Ovary (tissue), 9 donors: Measurements from ENCODE around the gene BTBD17. TPM values are rescaled to one million over a fixed set of nuclear protein-coding genes. Genes with fewer than 3 reads are reported as not detected.

ENCODE experiments used
- DNase-seq, 5 donors: peaks; one replicate each; pipeline ENCODE4 v3.0.0-alpha.2; 2019 to 2020
- H3K27ac ChIP-seq, 2 donors: fragments of 200-600 bp; one replicate each; pipeline versions ENCODE4 v1.5.1 to v1.8.0; 2019 to 2022
- H3K27me3 ChIP-seq: fragments of 200-600 bp; one replicate; pipeline ENCODE4 v1.8.0; 2022
- H3K36me3 ChIP-seq: fragments of 200-600 bp; sonication (generic); one replicate; pipeline ENCODE4 v1.5.1; 2019
- H3K4me1 ChIP-seq: one replicate; pipeline ENCODE4 v1.8.1; 2013; ENCODE audit warnings: mild to moderate bottlenecking, moderate library complexity; ENCODE audit not compliant: insufficient read depth
- H3K4me3 ChIP-seq: fragments of 200-600 bp; sonication (generic); one replicate; pipeline ENCODE4 v1.5.1; 2017
- H3K9me3 ChIP-seq, 2 donors: fragments of 200-600 bp in 1 of 2; sonication (generic) in 1 of 2; one replicate each; pipeline versions ENCODE4 v1.5.1 to v1.8.1; 2013 to 2019; ENCODE audit warnings: mild to moderate bottlenecking in 1 of 2, moderate library complexity in 1 of 2
- CTCF ChIP-seq, 3 donors: fragments of 450-650 bp in 2 of 3; fragments of 200-600 bp in 1 of 3; IDR thresholded peaks; one replicate each; pipeline versions ENCODE4 v1.5.1 to v1.8.0; 2016 to 2022; ENCODE audit warnings: antibody characterized with exemption in 3 of 3, mild to moderate bottlenecking in 1 of 3
- EP300 ChIP-seq: sonication (generic); formaldehyde crosslinking; IDR thresholded peaks from one replicate; pipeline ENCODE4 v1.6.1; 2017; ENCODE audit warnings: antibody characterized with exemption
- POLR2A ChIP-seq: fragments of 450-650 bp; IDR thresholded peaks from one replicate; pipeline ENCODE4 v1.6.1; 2017; ENCODE audit warnings: antibody characterized with exemption, mild to moderate bottlenecking, moderate library complexity
- WGBS, 3 donors: extraction: QIAGEN DNeasy Blood & Tissue Kit in 1 of 3; methylation state at CpG; one replicate each; pipeline versions ENCODE4 v1.1.5 to v1.1.7; 2013 to 2017; 5-methylcytosine and 5-hydroxymethylcytosine counted together
- intact Hi-C, 4 donors: fragments of 100-400 bp; cut with DNase I; formaldehyde crosslinking; loops; one replicate each; pipeline versions ENCODE4 v1.11.0 to v1.15.1; 2022 to 2023
- polyA plus RNA-seq, 2 donors: library from polyadenylated mRNA; stranded (reverse); fragments of 200-250 nt in 1 of 2; fragments of 350-450 nt in 1 of 2; fragmentation: Illumina TruSeq in 1 of 2; extraction: RNeasy Lipid Tissue Mini Kit (QIAGEN cat#74804) in 1 of 2; gene quantifications; one replicate each; pipeline ENCODE4 v1.2.3, GENCODE V29; 2013 to 2014
- total RNA-seq, 7 donors: library from RNA; depleted of rRNA in 2 of 7; stranded (reverse); fragments of >200 nt in 2 of 7; fragmentation: NEBNext Ultra II Directional in 3 of 7; extraction: Animal tissue kit (Norgen Biotek cat#: 25700) in 3 of 7; gene quantifications; one replicate each; pipeline versions ENCODE4 v1.1.0 to v1.2.4, GENCODE V29; 2016 to 2023
- donor health status: DM: no; HTN: no; CAD: no; lungs with moderate emphysema.
- donor health status: DM: no; HTN: no; CAD: no.
- donor health status: Bipolar disorder and iron deficiency.
- donor health status: DM: yes; HTN: yes; CAD: no.
- donor health status: DM: no; HTN: no; CAD: no.
- donor health status: DM: yes; HTN: yes; CAD: no.

BTBD17 gene
- total and polyA plus RNA-seq, 9 donors: not detected

- Histone ChIP-seq H3K27ac (no peak within 1 kb of the TSS), H3K4me1 (no peaks in the 10 kb centered on the region), H3K9me3 (no peaks in the 10 kb centered on the region), H3K4me3 (no peak within 1 kb of the TSS), H3K36me3 (no peaks in the 10 kb centered on the region), H3K27me3 (no peaks in the 10 kb centered on the region)
- intact Hi-C loops: no loop called here
- 75 to 79% (median 77%) methylated on average over 5 of the region's 5 CpGs for WGBS, 3 donors
- TF ChIP-seq EP300: no peak
- TF ChIP-seq POLR2A: no peak
- TF ChIP-seq CTCF (IDR thresholded peaks at IDR 0.05): no peak
- no peak for DNase-seq
Observed at GRCh38 chr17:74367206-74367605, 5.5 kb upstream of the BTBD17 start, which contains the start of gene GPR142. Gene GPR142 (plus strand): TSS chr17:74367506. CDS start chr17:74369541, 2,035 bp downstream.

GRCh38 chr17:74362810-74363498 lies 1.3 kb upstream of the BTBD17 start:
- Histone ChIP-seq H3K4me3 (no peak overlapping the region), H3K36me3 (no peaks in the 10 kb centered on the region), H3K27ac (no peak overlapping the region), H3K27me3 (no peaks in the 10 kb centered on the region), H3K9me3 (no peaks in the 10 kb centered on the region), H3K4me1 (no peaks in the 10 kb centered on the region)
- intact Hi-C loops: loop anchor here in 3 of 4 donors (5.0 kb wide), 2 partner anchors 151 to 166 kb away; partner anchors contain the start of gene TTYH2 (in 2 of the 3)
- WGBS, 3 donors: 46 to 58% (median 57%) methylated on average over 14 of the region's 14 CpGs
- no peak for DNase-seq
- TF ChIP-seq EP300: no peak
- TF ChIP-seq POLR2A: no peak
- TF ChIP-seq CTCF (IDR thresholded peaks at IDR 0.05): no peak

GRCh38 chr17:74362069-74362405 lies 369 bp upstream of the BTBD17 start:
- H3K4me1 ChIP-seq: no peaks in the 10 kb centered on the region
- no peaks in the 10 kb centered on the region for H3K9me3 ChIP-seq
- DNase-seq: no peak
- no peak overlapping the region for H3K4me3 ChIP-seq
- WGBS, 3 donors: 13 to 18% (median 17%) methylated on average over 6 to 9 of the region's 9 CpGs
- H3K36me3 ChIP-seq: no peaks in the 10 kb centered on the region
- H3K27me3 ChIP-seq: no peaks in the 10 kb centered on the region
- TF ChIP-seq EP300 (no peak), POLR2A (no peak), CTCF (IDR thresholded peaks at IDR 0.05) (no peak)
- no peak overlapping the region for H3K27ac ChIP-seq
- intact Hi-C loops: loop anchor here in 3 of 4 donors (5.0 kb wide), 2 partner anchors 150 to 165 kb away; partner anchors contain the start of gene TTYH2 (in 2 of the 3)

- TF ChIP-seq EP300: no peak
- no peak for TF ChIP-seq POLR2A
- no peak for TF ChIP-seq CTCF (IDR thresholded peaks at IDR 0.05)
- Histone ChIP-seq H3K36me3 (no peaks in the 10 kb centered on the region), H3K27me3 (no peaks in the 10 kb centered on the region), H3K4me1 (no peaks in the 10 kb centered on the region), H3K4me3 (no peak overlapping the region), H3K27ac (no peak overlapping the region), H3K9me3 (no peaks in the 10 kb centered on the region)
- no peak for DNase-seq
- intact Hi-C loops: loop anchor here in 3 of 4 donors (5.0 kb wide), 2 partner anchors 149 to 164 kb away; partner anchors contain the start of gene TTYH2 (in 2 of the 3)
- 50 to 59% (median 54%) methylated on average over 7 of the region's 7 CpGs for WGBS, 3 donors
Observed at GRCh38 chr17:74360899-74361229, 804 bp downstream of the BTBD17 start.
